BE2C (cell line): ENCODE results near the gene ZBTB12.

Experiments
- DNase-seq: peaks from one replicate; pipeline ENCODE4 v3.0.0-alpha.2; 2020
- H3K27me3 ChIP-seq: fragments of 250-450 bp; sonication (Bioruptor Pico); 2 replicates; pipeline ENCODE4 v1.5.1; 2020; ENCODE audit warnings: mild to moderate bottlenecking
- H3K36me3 ChIP-seq: fragments of 250-450 bp; sonication (Bioruptor Pico); 2 replicates; pipeline ENCODE4 v1.5.1; 2020; ENCODE audit warnings: mild to moderate bottlenecking
- H3K4me1 ChIP-seq: fragments of 250-450 bp; sonication (Bioruptor Pico); 2 replicates; pipeline ENCODE4 v1.5.1; 2020
- H3K4me3 ChIP-seq: 2 replicates; pipeline ENCODE4 v1.5.1; 2011; ENCODE audit warnings: low read depth, low read length
- H3K9me3 ChIP-seq: fragments of 250-450 bp; sonication (Bioruptor Pico); 2 replicates; pipeline ENCODE4 v1.5.1; 2020
- TF ChIP-seq, protein P1 (sequence below): IDR thresholded peaks from 2 replicates; pipeline ENCODE4 v1.5.1; 2012; ENCODE audit warnings: mild to moderate bottlenecking, low read depth, low read length

Gene ZBTB12

GRCh38 chr6:31851485-31851832 is 50.4 kb downstream of the ZBTB12 start:
- no peak overlapping the region for H3K4me3 ChIP-seq

GRCh38 chr6:31850765-31851484 is 51.0 kb downstream of the ZBTB12 start:
- H3K4me1 ChIP-seq = no peaks in the 10 kb centered on the region
- no peak overlapping the region for H3K4me3 ChIP-seq
- no peaks in the 10 kb centered on the region for H3K36me3 ChIP-seq
- DNase-seq = no peak
- H3K27me3 ChIP-seq = no peaks in the 10 kb centered on the region
- TF ChIP-seq, protein P1, sequence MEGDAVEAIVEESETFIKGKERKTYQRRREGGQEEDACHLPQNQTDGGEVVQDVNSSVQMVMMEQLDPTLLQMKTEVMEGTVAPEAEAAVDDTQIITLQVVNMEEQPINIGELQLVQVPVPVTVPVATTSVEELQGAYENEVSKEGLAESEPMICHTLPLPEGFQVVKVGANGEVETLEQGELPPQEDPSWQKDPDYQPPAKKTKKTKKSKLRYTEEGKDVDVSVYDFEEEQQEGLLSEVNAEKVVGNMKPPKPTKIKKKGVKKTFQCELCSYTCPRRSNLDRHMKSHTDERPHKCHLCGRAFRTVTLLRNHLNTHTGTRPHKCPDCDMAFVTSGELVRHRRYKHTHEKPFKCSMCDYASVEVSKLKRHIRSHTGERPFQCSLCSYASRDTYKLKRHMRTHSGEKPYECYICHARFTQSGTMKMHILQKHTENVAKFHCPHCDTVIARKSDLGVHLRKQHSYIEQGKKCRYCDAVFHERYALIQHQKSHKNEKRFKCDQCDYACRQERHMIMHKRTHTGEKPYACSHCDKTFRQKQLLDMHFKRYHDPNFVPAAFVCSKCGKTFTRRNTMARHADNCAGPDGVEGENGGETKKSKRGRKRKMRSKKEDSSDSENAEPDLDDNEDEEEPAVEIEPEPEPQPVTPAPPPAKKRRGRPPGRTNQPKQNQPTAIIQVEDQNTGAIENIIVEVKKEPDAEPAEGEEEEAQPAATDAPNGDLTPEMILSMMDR = no peak
- no peaks in the 10 kb centered on the region for H3K9me3 ChIP-seq

More at GRCh38 chr6:31851485-31851832, 50.4 kb downstream of the ZBTB12 start:
- no peaks in the 10 kb centered on the region for H3K36me3 ChIP-seq
- H3K9me3 ChIP-seq = no peaks in the 10 kb centered on the region
- no peaks in the 10 kb centered on the region for H3K27me3 ChIP-seq
- DNase-seq = no peak
- H3K4me1 ChIP-seq = no peaks in the 10 kb centered on the region
- TF ChIP-seq, protein P1 = no peak
